PC-9 (cell line): ENCODE results near the gene CPED1. TPM values are rescaled to one million over a fixed set of nuclear protein-coding genes. Genes with fewer than 3 reads are reported as not detected.

ENCODE experiments used
- BruUV-seq: library from RNA; stranded (reverse); fragments of 400-500 nt; replicated peaks from 2 replicates; lab custom pipeline; 2021; lab: Mats Ljungman, UMichigan
- CTCF ChIA-PET: fragments of 300-600 bp; sonication (Branson Sonifier 250); formaldehyde crosslinking; loops from one replicate; lab custom pipeline; 2022; ENCODE audit warnings: antibody characterized with exemption; lab: Charles Lee
- POLR2A ChIA-PET: fragments of 300-600 bp; sonication (Branson Sonifier 250); formaldehyde crosslinking; loops from one replicate; lab custom pipeline; 2022; ENCODE audit warnings: antibody characterized with exemption; ENCODE audit not compliant: unreplicated experiment; lab: Charles Lee
- DNase-seq, 2 experiments: peaks; one replicate each; pipeline versions ENCODE4 v3.0.0 to v3.0.0-alpha.2; 2015 to 2022; ENCODE audit warnings: mixed read lengths in 1 of 2
- H2AFZ ChIP-seq: fragments of 200-600 bp; sonication (generic); 2 replicates; pipeline ENCODE4 v1.8.1; 2017; ENCODE audit warnings: antibody characterized with exemption
- H3F3A ChIP-seq: fragments of 200-600 bp; sonication (generic); 2 replicates; pipeline ENCODE4 v1.8.1; 2017; ENCODE audit warnings: antibody characterized with exemption, mild to moderate bottlenecking, low read depth; ENCODE audit not compliant: insufficient read depth
- H3K27ac ChIP-seq: fragments of 200-600 bp; sonication (generic); 2 replicates; pipeline ENCODE4 v1.6.1; 2016; ENCODE audit warnings: mixed run types
- H3K27me3 ChIP-seq: fragments of 200-600 bp; sonication (generic); 2 replicates; pipeline ENCODE4 v1.6.1; 2016; ENCODE audit warnings: low read depth, mixed run types; ENCODE audit not compliant: insufficient read depth
- H3K36me3 ChIP-seq: fragments of 200-600 bp; sonication (generic); 2 replicates; pipeline ENCODE4 v1.6.1; 2016; ENCODE audit warnings: low read depth, mixed run types
- H3K4me1 ChIP-seq: fragments of 200-600 bp; sonication (generic); replicated peaks from 2 replicates; pipeline ENCODE4 v1.6.1; 2016; ENCODE audit warnings: mixed run types; ENCODE audit not compliant: insufficient read depth
- H3K4me2 ChIP-seq: fragments of 200-600 bp; sonication (generic); 2 replicates; pipeline ENCODE4 v1.6.1; 2017; ENCODE audit warnings: mixed run types
- H3K4me3 ChIP-seq: fragments of 200-600 bp; sonication (generic); 2 replicates; pipeline ENCODE4 v1.6.1; 2016; ENCODE audit warnings: mixed run types
- H3K79me2 ChIP-seq: fragments of 200-600 bp; sonication (generic); 2 replicates; pipeline ENCODE4 v1.6.1; 2017; ENCODE audit warnings: low read depth, mixed run types
- H3K9me2 ChIP-seq: fragments of 200-600 bp; sonication (generic); 2 replicates; pipeline ENCODE4 v1.8.1; 2017; ENCODE audit warnings: mild to moderate bottlenecking; ENCODE audit not compliant: insufficient read depth
- H3K9me3 ChIP-seq: fragments of 200-600 bp; sonication (generic); 2 replicates; pipeline ENCODE4 v1.8.1; 2016; ENCODE audit warnings: low read depth; ENCODE audit not compliant: insufficient read depth
- H4K20me1 ChIP-seq: fragments of 200-600 bp; sonication (generic); 2 replicates; pipeline ENCODE4 v1.8.1; 2017; ENCODE audit not compliant: insufficient read depth
- CTCF ChIP-seq: fragments of 200-600 bp; sonication (generic); conservative IDR thresholded peaks from 2 replicates; pipeline ENCODE4 v1.6.1; 2017; ENCODE audit warnings: mixed run types, antibody characterized with exemption, mild to moderate bottlenecking, moderate library complexity
- EZH2 ChIP-seq: fragments of 200-600 bp; sonication (generic); IDR thresholded peaks from 2 replicates; pipeline ENCODE4 v1.8.0; 2017; ENCODE audit warnings: antibody characterized with exemption, low read depth
- intact Hi-C: fragments of 100-400 bp; cut with micrococcal nuclease; formaldehyde crosslinking; loops from one replicate; pipeline ENCODE4 v1.10.0; 2022; ENCODE audit not compliant: unreplicated experiment
- total RNA-seq: library from RNA; stranded (reverse); gene quantifications from 2 replicates; pipeline ENCODE4 v1.2.3, GENCODE V29; 2021

Gene CPED1
- total RNA-seq, 1 experiment from 2014 or later: 2.4 TPM

GRCh38 chr7:120985130-120985758, 3.3 kb upstream of the CPED1 start:
- no peaks in the 10 kb centered on the region for H4K20me1 ChIP-seq
- H2AFZ ChIP-seq: no peak overlapping the region
- H3F3A ChIP-seq: no peaks in the 10 kb centered on the region
- no peaks in the 10 kb centered on the region for H3K36me3 ChIP-seq
- no peak for DNase-seq
- no peak overlapping the region for H3K4me2 ChIP-seq
- H3K4me1 ChIP-seq: peaks cover 10% of the 10 kb centered on the region
- intact Hi-C loops: loop anchor here (5.0 to 10.0 kb wide), 2 partner anchors 350 to 562 kb away; no protein-coding TSS in a partner anchor
- no peaks in the 10 kb centered on the region for H3K79me2 ChIP-seq
- no peak overlapping the region for H3K4me3 ChIP-seq
- TF ChIP-seq EZH2 (no peak), CTCF (no peak)
- CTCF ChIA-PET: interaction anchor here (0.5 kb wide), 1 partner anchor 26 kb away, joined by 3 read pairs; no protein-coding TSS in a partner anchor
- no peaks in the 10 kb centered on the region for H3K9me2 ChIP-seq
- no peaks in the 10 kb centered on the region for H3K27me3 ChIP-seq
- no peak overlapping the region for H3K27ac ChIP-seq
- no peaks in the 10 kb centered on the region for H3K9me3 ChIP-seq
- no TSS peak for BruUV-seq
- POLR2A ChIA-PET: no interaction called here

GRCh38 chr7:120985839-120986238, 2.7 kb upstream of the CPED1 start:
- Histone ChIP-seq H3K27me3 (no peaks in the 10 kb centered on the region), H4K20me1 (no peaks in the 10 kb centered on the region), H3K79me2 (no peaks in the 10 kb centered on the region), H3K4me2 (no peak overlapping the region), H3F3A (no peaks in the 10 kb centered on the region), H3K9me3 (no peaks in the 10 kb centered on the region), H2AFZ (no peak overlapping the region), H3K4me1 (peaks cover 10% of the 10 kb centered on the region), H3K27ac (no peak overlapping the region), H3K9me2 (no peaks in the 10 kb centered on the region), H3K36me3 (no peaks in the 10 kb centered on the region), H3K4me3 (no peak overlapping the region)
- no TSS peak for BruUV-seq
- ChIA-PET POLR2A (no interaction called here), CTCF (interaction anchor here (1.3 to 4.1 kb wide), 2 partner anchors 96 to 122 kb away, joined by 5 to 25 read pairs; no protein-coding TSS in a partner anchor)
- intact Hi-C loops: loop anchor here (2.0 to 10.0 kb wide), 4 partner anchors 35 to 1009 kb away; partner anchors contain the start of gene ING3
- DNase-seq: no peak
- TF ChIP-seq EZH2 (no peak), CTCF (no peak)

- no peak overlapping the region for H2AFZ ChIP-seq
- H3K4me3 ChIP-seq: no peak overlapping the region
- no peaks in the 10 kb centered on the region for H3F3A ChIP-seq
- intact Hi-C loops: loop anchor here (1.0 to 10.0 kb wide), 7 partner anchors 36 to 1008 kb away; partner anchors contain the start of gene ING3
- H3K4me2 ChIP-seq: no peak overlapping the region
- no peaks in the 10 kb centered on the region for H4K20me1 ChIP-seq
- BruUV-seq: no TSS peak
- no peak for DNase-seq
- ChIA-PET CTCF (interaction anchor here (0.7 to 4.1 kb wide), 3 partner anchors 32 to 121 kb away, joined by 5 to 25 read pairs (median 6); no protein-coding TSS in a partner anchor), POLR2A (no interaction called here)
- H3K9me3 ChIP-seq: no peaks in the 10 kb centered on the region
- H3K27ac ChIP-seq: no peak overlapping the region
- H3K9me2 ChIP-seq: no peaks in the 10 kb centered on the region
- no peak for TF ChIP-seq CTCF
- no peak for TF ChIP-seq EZH2
- H3K27me3 ChIP-seq: no peaks in the 10 kb centered on the region
- no peaks in the 10 kb centered on the region for H3K36me3 ChIP-seq
- H3K79me2 ChIP-seq: no peaks in the 10 kb centered on the region
- peaks cover 10% of the 10 kb centered on the region for H3K4me1 ChIP-seq
These were observed 1.9 kb upstream of the CPED1 start for GRCh38 chr7:120986650-120987049.
